D721Med (cell line): Measurements from ENCODE around the gene INSR.
A peak's percentile ranks its signal among the peaks of the same experiment; 100 is the strongest.

Source experiments
- DNase-seq: peaks from one replicate; pipeline ENCODE4 v3.0.0; 2011; ENCODE audit warnings: low spot score; ENCODE audit not compliant: insufficient read length
- FAIRE-seq: peaks from 2 replicates; lab custom pipeline; 2011; peaks lifted over from hg19 to GRCh38; lab: Jason Lieb, UNC
- TF ChIP-seq, protein P1 (sequence below): IDR thresholded peaks from 2 replicates; pipeline ENCODE4 v1.5.1; 2012; ENCODE audit warnings: mild to moderate bottlenecking, control low read depth; ENCODE audit not compliant: insufficient read depth; ENCODE audit errors: missing control alignments

Gene INSR

DNA sequence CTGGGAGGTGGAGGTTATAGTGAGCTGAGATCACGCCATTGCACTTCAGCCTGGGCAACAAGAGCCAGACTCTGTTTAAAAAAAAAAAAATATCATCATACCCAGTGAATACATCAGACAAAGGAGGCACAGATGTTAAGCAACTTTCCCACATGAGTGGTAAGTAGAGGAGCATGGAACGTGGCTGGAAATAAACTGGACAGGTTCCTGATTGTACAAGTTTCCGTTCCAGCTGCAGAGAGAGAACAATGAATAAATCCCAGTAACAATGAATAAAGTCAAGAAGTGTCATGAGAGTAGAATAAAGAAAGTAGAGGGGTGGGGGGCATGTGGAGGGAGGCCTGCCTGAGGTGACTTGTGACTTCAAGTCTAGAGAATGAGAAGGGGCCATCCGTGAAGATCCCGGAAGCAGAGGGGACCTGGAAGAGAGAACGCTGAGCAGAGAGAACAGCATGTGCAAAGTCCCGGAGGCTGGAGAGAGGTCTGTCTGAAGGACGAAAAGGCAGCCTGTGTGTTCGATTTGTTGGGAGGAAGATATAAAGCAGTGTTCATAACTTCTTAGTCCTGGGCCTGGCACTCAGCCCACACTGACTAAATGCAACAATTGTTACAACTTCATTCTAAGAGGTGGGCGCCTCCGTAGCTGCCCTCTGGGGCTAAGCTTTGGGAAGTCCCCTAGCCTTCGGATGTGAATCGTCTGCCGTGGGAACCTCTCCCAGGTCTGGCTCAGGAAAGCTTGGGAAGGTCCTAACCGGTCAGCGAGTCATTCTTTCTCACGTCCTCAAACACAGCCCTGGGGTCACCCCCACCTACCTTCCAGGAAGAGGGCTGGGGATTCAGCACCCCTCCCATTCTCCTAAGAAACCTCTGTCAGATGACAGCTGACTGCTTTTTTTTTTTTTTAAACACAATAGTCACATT, 39.2 kb upstream of the INSR start:
- TF ChIP-seq, protein P1, sequence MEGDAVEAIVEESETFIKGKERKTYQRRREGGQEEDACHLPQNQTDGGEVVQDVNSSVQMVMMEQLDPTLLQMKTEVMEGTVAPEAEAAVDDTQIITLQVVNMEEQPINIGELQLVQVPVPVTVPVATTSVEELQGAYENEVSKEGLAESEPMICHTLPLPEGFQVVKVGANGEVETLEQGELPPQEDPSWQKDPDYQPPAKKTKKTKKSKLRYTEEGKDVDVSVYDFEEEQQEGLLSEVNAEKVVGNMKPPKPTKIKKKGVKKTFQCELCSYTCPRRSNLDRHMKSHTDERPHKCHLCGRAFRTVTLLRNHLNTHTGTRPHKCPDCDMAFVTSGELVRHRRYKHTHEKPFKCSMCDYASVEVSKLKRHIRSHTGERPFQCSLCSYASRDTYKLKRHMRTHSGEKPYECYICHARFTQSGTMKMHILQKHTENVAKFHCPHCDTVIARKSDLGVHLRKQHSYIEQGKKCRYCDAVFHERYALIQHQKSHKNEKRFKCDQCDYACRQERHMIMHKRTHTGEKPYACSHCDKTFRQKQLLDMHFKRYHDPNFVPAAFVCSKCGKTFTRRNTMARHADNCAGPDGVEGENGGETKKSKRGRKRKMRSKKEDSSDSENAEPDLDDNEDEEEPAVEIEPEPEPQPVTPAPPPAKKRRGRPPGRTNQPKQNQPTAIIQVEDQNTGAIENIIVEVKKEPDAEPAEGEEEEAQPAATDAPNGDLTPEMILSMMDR = no peak
- DNase-seq = no peak
- no peak for FAIRE-seq

DNA sequence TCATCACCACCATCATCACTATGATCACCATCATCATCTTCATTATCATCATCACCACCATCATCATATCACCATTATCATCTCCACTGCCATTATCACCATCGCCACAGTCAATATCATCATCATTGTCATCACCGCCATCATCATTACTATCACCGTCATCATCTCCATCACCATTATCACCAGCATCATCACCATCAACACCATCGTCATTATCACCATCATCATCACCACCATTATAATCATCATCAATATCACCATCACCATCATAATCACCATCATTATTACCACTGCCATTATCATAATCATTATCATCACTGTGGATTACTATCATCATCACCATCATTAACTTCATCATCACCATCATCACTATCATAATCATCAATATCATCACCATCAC, 37.2 kb upstream of the INSR start:
- DNase-seq (no peak), FAIRE-seq (no peak)
- TF ChIP-seq, protein P1 = no peak

DNA sequence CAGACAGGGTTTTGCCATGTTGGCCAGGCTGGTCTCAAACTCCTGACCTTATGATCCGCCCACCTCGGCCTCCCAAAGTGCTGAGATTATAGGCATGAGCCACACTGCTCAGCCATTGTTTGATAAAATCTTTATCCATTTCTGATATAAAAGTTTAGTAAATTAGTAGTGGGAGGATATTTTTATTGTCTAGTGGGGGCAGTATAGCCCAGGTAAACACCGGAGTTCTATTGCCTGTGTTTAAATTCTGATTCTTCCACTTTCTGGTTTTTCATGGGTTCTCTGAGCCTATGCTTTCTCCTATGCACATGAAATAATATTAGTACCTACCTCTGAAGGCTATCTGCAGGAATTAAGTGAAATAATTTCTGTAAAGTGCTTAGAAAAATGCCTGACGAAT, 34.4 kb upstream of the INSR start:
- TF ChIP-seq, protein P1 = no peak

DNA sequence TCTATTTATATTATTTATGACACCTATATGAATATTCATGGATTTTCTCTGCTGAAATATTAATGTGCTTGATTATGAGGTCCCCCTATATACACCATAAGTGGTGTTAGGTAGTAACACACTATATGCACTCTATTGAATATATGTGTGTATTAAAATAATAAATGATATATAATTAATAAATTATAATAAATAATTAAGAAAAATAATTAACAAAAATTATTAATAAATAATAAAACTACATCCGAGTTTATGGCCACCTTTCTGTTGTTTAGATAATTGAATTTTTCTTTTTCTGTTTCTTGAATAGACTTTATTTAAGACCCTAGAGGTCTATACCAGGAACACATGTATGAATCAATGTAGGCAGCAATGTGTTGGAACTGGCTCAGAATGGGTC, 33.6 kb upstream of the INSR start:
- FAIRE-seq (no peak), DNase-seq (no peak)
- TF ChIP-seq, protein P1 = no peak

More for the DNA sequence above, 34.4 kb upstream of the INSR start:
- DNase-seq (no peak), FAIRE-seq (no peak)

DNA sequence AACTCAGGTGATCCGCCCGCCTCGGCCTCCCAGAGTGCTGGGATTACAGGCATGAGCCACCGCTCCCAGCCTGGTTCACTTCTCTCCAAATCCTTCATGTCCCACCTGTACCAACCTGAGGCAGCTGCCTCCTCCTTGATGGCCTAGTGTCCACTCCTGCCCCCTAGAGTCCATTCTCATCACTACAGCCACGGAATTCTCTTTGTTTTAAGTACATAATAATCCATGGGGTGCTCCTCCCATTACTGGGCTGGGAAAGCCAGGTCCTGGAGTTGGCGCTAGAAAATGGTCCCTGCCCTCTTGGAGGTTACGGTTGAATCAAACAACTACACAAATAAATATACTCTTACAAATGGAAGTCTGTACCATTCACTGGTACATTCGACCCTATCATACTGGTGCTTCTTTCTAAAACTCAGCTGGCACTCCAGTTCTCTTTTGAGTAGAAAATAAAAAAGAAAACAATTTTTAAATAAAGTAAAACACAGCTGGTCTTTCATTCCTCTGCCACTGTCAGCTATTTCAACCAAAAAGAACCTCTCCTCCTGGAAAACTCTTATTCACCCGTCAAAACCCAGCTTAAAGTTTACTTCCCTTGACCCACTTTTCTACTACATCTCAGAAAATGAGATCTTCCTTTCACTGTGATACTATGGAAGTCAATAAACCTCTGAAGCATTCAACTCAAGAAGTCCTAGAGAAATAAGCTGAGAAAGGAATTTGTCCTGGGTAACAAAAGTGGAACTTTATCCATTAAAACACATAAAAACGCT, 32.1 kb upstream of the INSR start:
- no peak for FAIRE-seq
- no peak for DNase-seq
- TF ChIP-seq, protein P1 = peak; percentile 9

DNA sequence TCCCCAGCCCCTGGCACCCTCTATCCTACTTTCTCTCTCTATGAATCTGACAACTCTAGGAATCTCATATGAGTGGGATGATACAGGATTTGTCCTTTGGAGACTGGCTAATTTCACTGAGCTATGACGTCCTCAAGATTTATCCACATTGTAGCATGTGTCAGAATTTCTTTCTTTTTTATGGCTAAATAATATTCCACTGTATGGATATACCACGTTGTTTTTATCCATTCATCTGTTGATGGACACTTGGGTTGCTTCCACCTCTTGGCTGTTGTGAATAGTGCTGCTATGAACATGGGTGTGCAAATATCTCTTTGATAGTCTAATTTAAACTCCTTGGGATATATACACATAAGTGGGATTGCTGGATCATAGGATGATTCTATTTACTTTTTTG, 24.0 kb upstream of the INSR start:
- TF ChIP-seq, protein P1 = no peak
- DNase-seq (no peak), FAIRE-seq (no peak)
